H1 (cell line): ENCODE results near the gene HSD17B3. TPM values are rescaled to one million over a fixed set of nuclear protein-coding genes. Genes with fewer than 3 reads are reported as not detected.

Source experiments
- CTCF ChIA-PET: fragments of 300-600 bp; sonication (Branson Sonifier 250); formaldehyde crosslinking; loops from one replicate; lab custom pipeline; 2021; ENCODE audit not compliant: partially characterized antibody; lab: Charles Lee
- POLR2A ChIA-PET: fragments of 300-600 bp; sonication (Branson Sonifier 250); formaldehyde crosslinking; loops from one replicate; lab custom pipeline; 2021; ENCODE audit warnings: inconsistent platforms; ENCODE audit not compliant: partially characterized antibody; lab: Charles Lee
- DNase-seq, 2 experiments: peaks; one replicate each; pipeline versions ENCODE4 v3.0.0 to v3.0.0-alpha.2; 2010 to 2022; ENCODE audit warnings: low spot score in 2 of 2, low read depth in 1 of 2, mixed read lengths in 1 of 2
- FAIRE-seq: peaks from 2 replicates; lab custom pipeline; 2011; peaks lifted over from hg19 to GRCh38; lab: Jason Lieb, UNC
- H2AFZ ChIP-seq: 2 replicates; pipeline ENCODE4 v1.8.1; 2012; ENCODE audit warnings: low read length, inconsistent platforms
- H2AK5ac ChIP-seq: 2 replicates; pipeline ENCODE4 v1.6.1; 2013; ENCODE audit warnings: low read depth, low read length
- H2BK120ac ChIP-seq: replicated peaks from 2 replicates; pipeline ENCODE3; 2013; ENCODE audit warnings: low read depth, low read length, inconsistent platforms
- H2BK12ac ChIP-seq: 2 replicates; pipeline ENCODE4 v1.6.1; 2013; ENCODE audit warnings: low read depth, low read length
- H2BK15ac ChIP-seq: 2 replicates; pipeline ENCODE4 v1.6.1; 2013; ENCODE audit warnings: low read length
- H2BK20ac ChIP-seq: 2 replicates; pipeline ENCODE4 v1.6.1; 2013; ENCODE audit warnings: low read length
- H2BK5ac ChIP-seq: 2 replicates; pipeline ENCODE4 v1.6.1; 2013; ENCODE audit warnings: low read depth, low read length
- H3K14ac ChIP-seq: 2 replicates; pipeline ENCODE4 v1.6.1; 2013; ENCODE audit warnings: inconsistent platforms; ENCODE audit not compliant: insufficient read length
- H3K18ac ChIP-seq: 2 replicates; pipeline ENCODE4 v1.6.1; 2013; ENCODE audit warnings: low read length; ENCODE audit errors: extremely low read depth
- H3K23ac ChIP-seq: 2 replicates; pipeline ENCODE4 v1.6.1; 2013; ENCODE audit warnings: inconsistent platforms; ENCODE audit not compliant: insufficient read length
- H3K23me2 ChIP-seq: 2 replicates; pipeline ENCODE4 v1.6.1; 2013; ENCODE audit warnings: low read depth, low read length
- H3K27ac ChIP-seq: 2 replicates; pipeline ENCODE4 v1.6.1; 2011; ENCODE audit warnings: low read depth, low read length, inconsistent platforms
- H3K27me3 ChIP-seq, 4 experiments: replicated peaks in 1 of 4; 1 replicate in 1 of 4; 2 replicates in 3 of 4; pipeline versions ENCODE4 v1.6.1 to v1.8.1; 2011 to 2013; ENCODE audit warnings: low read length in 3 of 4, mild to moderate bottlenecking in 3 of 4, inconsistent platforms in 2 of 4, mixed read lengths in 2 of 4, moderate library complexity in 1 of 4; ENCODE audit not compliant: control insufficient read depth in 3 of 4, insufficient read depth in 3 of 4; ENCODE audit errors: extremely low read depth in 1 of 4
- H3K36me3 ChIP-seq, 4 experiments: 2 replicates each; pipeline versions ENCODE4 v1.6.1 to v1.8.1; 2011 to 2013; ENCODE audit warnings: mild to moderate bottlenecking in 4 of 4, low read length in 3 of 4, moderate library complexity in 2 of 4, control low read depth in 1 of 4, inconsistent platforms in 1 of 4; ENCODE audit not compliant: insufficient read depth in 4 of 4, control insufficient read depth in 2 of 4
- H3K4ac ChIP-seq: replicated peaks from 2 replicates; pipeline ENCODE3; 2013; ENCODE audit warnings: low read length, low read depth, mixed read lengths, inconsistent platforms; ENCODE audit not compliant: insufficient read length
- H3K4me1 ChIP-seq, 4 experiments: replicated peaks in 1 of 4; 1 replicate in 1 of 4; 2 replicates in 3 of 4; pipeline versions ENCODE4 v1.6.1 to v1.8.1; 2011 to 2013; ENCODE audit warnings: low read length in 3 of 4, inconsistent platforms in 2 of 4, mixed read lengths in 1 of 4; ENCODE audit not compliant: insufficient read depth in 4 of 4, control insufficient read depth in 3 of 4
- H3K4me2 ChIP-seq, 2 experiments: 2 replicates each; pipeline versions ENCODE4 v1.6.1 to v1.8.1; 2011 to 2013; ENCODE audit warnings: low read depth in 2 of 2, low read length in 2 of 2, control low read depth in 1 of 2, inconsistent platforms in 1 of 2, mild to moderate bottlenecking in 1 of 2; ENCODE audit not compliant: insufficient read depth in 1 of 2
- H3K4me3 ChIP-seq, 4 experiments: fragments of 200-600, 300-600 bp in 1 of 4; sonication (generic), shearing (Covaris generic), sonication (Bioruptor Twin) in 1 of 4; 2 replicates each; pipeline versions ENCODE4 v1.5.1 to v1.8.1; 2011 to 2016; ENCODE audit warnings: low read length in 4 of 4, low read depth in 3 of 4, control low read depth in 2 of 4, inconsistent platforms in 2 of 4, mild to moderate bottlenecking in 2 of 4, mixed read lengths in 1 of 4, moderate library complexity in 1 of 4; ENCODE audit not compliant: insufficient read depth in 2 of 4; ENCODE audit errors: extremely low read depth in 1 of 4
- H3K56ac ChIP-seq: replicated peaks from 2 replicates; pipeline ENCODE3; 2013; ENCODE audit warnings: low read depth, mild to moderate bottlenecking, mixed read lengths, low read length, inconsistent platforms; ENCODE audit not compliant: insufficient read length
- H3K79me1 ChIP-seq: 2 replicates; pipeline ENCODE4 v1.6.1; 2013; ENCODE audit warnings: low read depth, low read length, control low read depth
- H3K79me2 ChIP-seq, 2 experiments: 2 replicates each; pipeline versions ENCODE4 v1.6.1 to v1.8.1; 2012 to 2013; ENCODE audit warnings: low read length in 2 of 2, mild to moderate bottlenecking in 2 of 2, inconsistent platforms in 1 of 2; ENCODE audit not compliant: insufficient read depth in 2 of 2, control insufficient read depth in 1 of 2
- H3K9ac ChIP-seq, 4 experiments: replicated peaks in 1 of 4; 1 replicate in 1 of 4; 2 replicates in 3 of 4; pipeline versions ENCODE4 v1.6.1 to v1.8.1; 2011 to 2013; ENCODE audit warnings: low read depth in 3 of 4, low read length in 3 of 4, control low read depth in 2 of 4, mild to moderate bottlenecking in 2 of 4, moderate library complexity in 2 of 4, inconsistent platforms in 1 of 4; ENCODE audit errors: extremely low read depth in 1 of 4
- H3K9me3 ChIP-seq, 2 experiments: 2 replicates each; pipeline versions ENCODE4 v1.6.1 to v1.8.1; 2012 to 2013; ENCODE audit warnings: mild to moderate bottlenecking in 2 of 2, moderate library complexity in 2 of 2, control low read depth in 1 of 2, inconsistent platforms in 1 of 2, low read depth in 1 of 2, low read length in 1 of 2, mixed read lengths in 1 of 2; ENCODE audit not compliant: insufficient read depth in 2 of 2
- H4K20me1 ChIP-seq, 2 experiments: replicated peaks in 1 of 2; 2 replicates each; pipeline versions ENCODE3 to v1.8.1; 2011 to 2013; ENCODE audit warnings: inconsistent platforms in 2 of 2, low read length in 2 of 2, mild to moderate bottlenecking in 1 of 2; ENCODE audit not compliant: insufficient read depth in 2 of 2, control insufficient read depth in 1 of 2
- H4K5ac ChIP-seq: 2 replicates; pipeline ENCODE4 v1.6.1; 2013; ENCODE audit warnings: low read length, low read depth, mixed read lengths, inconsistent platforms; ENCODE audit not compliant: insufficient read length
- H4K8ac ChIP-seq: 2 replicates; pipeline ENCODE4 v1.8.0; 2013; ENCODE audit warnings: mild to moderate bottlenecking, moderate library complexity, low read length, inconsistent platforms; ENCODE audit not compliant: insufficient read depth; ENCODE audit errors: extremely low read depth
- H4K91ac ChIP-seq: replicated peaks from 2 replicates; pipeline ENCODE3; 2013; ENCODE audit warnings: low read length, mixed read lengths, inconsistent platforms; ENCODE audit not compliant: insufficient read length
- ATF3 ChIP-seq: IDR thresholded peaks from 2 replicates; pipeline ENCODE4 v1.6.1; 2011; ENCODE audit warnings: low read depth, mild to moderate bottlenecking, low read length; ENCODE audit not compliant: insufficient read depth
- BCL11A ChIP-seq, 2 experiments: IDR thresholded peaks; one replicate each; pipeline ENCODE4 v1.6.1; 2011; ENCODE audit warnings: low read depth in 2 of 2, low read length in 2 of 2, mild to moderate bottlenecking in 2 of 2
- CBX8 ChIP-seq: fragments of 300-800, 300-1000 bp; sonication (generic); IDR thresholded peaks from 2 replicates; pipeline ENCODE4 v1.7.1; 2016; ENCODE audit warnings: low read depth, low read length, borderline replicate concordance
- GTF2F1 ChIP-seq: IDR thresholded peaks from 2 replicates; pipeline ENCODE4 v1.6.1; 2012; ENCODE audit warnings: low read depth, low read length, improper control_type of control experiment, borderline replicate concordance
- KDM1A ChIP-seq: fragments of 200-600, 300-600 bp; sonication (generic); IDR thresholded peaks from 2 replicates; pipeline ENCODE4 v1.7.1; 2016; ENCODE audit warnings: mild to moderate bottlenecking, low read length, borderline replicate concordance
- KDM5A ChIP-seq: fragments of 200-600 bp; IDR thresholded peaks from 2 replicates; pipeline ENCODE4 v1.7.1; 2012; ENCODE audit warnings: mild to moderate bottlenecking, low read length, inconsistent platforms, mixed read lengths
- MAFK ChIP-seq: IDR thresholded peaks from 2 replicates; pipeline ENCODE4 v1.6.1; 2012; ENCODE audit warnings: low read depth, mild to moderate bottlenecking, improper control_type of control experiment, low read length
- polyA plus RNA-seq, 7 experiments: library from polyadenylated mRNA; depleted of rRNA in 3 of 7; stranded (reverse) in 5 of 7; unstranded in 2 of 7; fragments of >200 nt in 5 of 7; fragments of 200-250 nt in 2 of 7; gene quantifications; 1 replicate in 5 of 7; 2 replicates in 1 of 7; 4 replicates in 1 of 7; pipeline versions ENCODE4 v1.2.1 to v1.2.3, GENCODE V29; 2011 to 2013; ENCODE audit warnings: missing spikeins in 2 of 7, mixed read lengths in 2 of 7
- total RNA-seq: library from RNA; stranded (reverse); fragmentation: NEBNext Ultra II Directional; extraction: Animal tissue kit (Norgen Biotek cat#: 25700); gene quantifications from 2 replicates; pipeline ENCODE4 v1.2.1, GENCODE V29; 2021

The HSD17B3 gene
- total and polyA plus RNA-seq, 2 of the 8 experiments (the other 6 are each of a cell fraction or from before 2014, with no cell fraction given) = not detected

DNA sequence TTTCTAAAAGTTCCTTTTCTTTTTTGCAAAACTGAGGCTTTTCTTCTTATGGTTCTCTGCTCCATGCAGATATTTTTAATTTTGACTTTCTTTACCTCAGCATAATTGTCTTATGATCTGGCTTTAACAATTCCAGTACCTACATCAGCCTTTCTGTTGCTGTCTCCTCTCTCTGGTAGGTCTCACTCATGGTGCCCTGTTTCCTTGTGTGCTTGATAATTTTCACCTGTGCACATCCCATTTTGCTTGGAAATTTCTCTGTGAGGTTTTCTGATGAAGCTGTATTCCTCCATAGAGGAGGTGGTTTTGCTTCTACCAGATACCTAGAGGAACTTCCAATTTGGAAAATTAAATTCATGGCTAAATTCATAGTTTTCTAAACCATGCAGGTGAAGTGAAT lies 2.3 kb upstream of the HSD17B3 start:
- no peak overlapping the region for H4K91ac ChIP-seq
- H4K5ac ChIP-seq = no peak overlapping the region
- FAIRE-seq (no peak), DNase-seq (no peak)
- H4K20me1 ChIP-seq = no peaks in the 10 kb centered on the region
- H3K9me3 ChIP-seq = no peaks in the 10 kb centered on the region
- H3K4me1 ChIP-seq = peaks cover 0 to 4% (median 0%) of the 10 kb centered on the region in 4 experiments; a peak in 2 of 7 replicates
- no peak overlapping the region for H3K18ac ChIP-seq
- no peak overlapping the region; the same call in 1 of the 2 replicates for H4K8ac ChIP-seq
- H3K4me2 ChIP-seq = no peak overlapping the region
- H3K4me3 ChIP-seq = no peak overlapping the region
- H2BK12ac ChIP-seq = no peak overlapping the region
- no peak overlapping the region for H2BK15ac ChIP-seq
- H2BK120ac ChIP-seq = no peak overlapping the region
- H3K79me1 ChIP-seq = no peaks in the 10 kb centered on the region
- no peak overlapping the region for H2BK20ac ChIP-seq
- H3K27ac ChIP-seq = no peak overlapping the region
- no peak overlapping the region for H3K14ac ChIP-seq
- H3K79me2 ChIP-seq = no peaks in the 10 kb centered on the region
- TF ChIP-seq ATF3 = no peak
- no peak for TF ChIP-seq GTF2F1
- no peak for TF ChIP-seq BCL11A (IDR thresholded peaks at IDR 0.05; ENCODE audit: low read depth in 2 of 2, low read length in 2 of 2)
- no peak for TF ChIP-seq KDM1A
- no peak for TF ChIP-seq MAFK
- no peak for TF ChIP-seq CBX8
- no peak for TF ChIP-seq KDM5A
- no peak overlapping the region for H3K4ac ChIP-seq
- no peaks in the 10 kb centered on the region for H3K27me3 ChIP-seq
- no peak overlapping the region for H3K56ac ChIP-seq
- H3K36me3 ChIP-seq = no peaks in the 10 kb centered on the region
- H3K9ac ChIP-seq = no peak overlapping the region
- H2AK5ac ChIP-seq = no peak overlapping the region
- POLR2A ChIA-PET = no interaction called here
- no peak overlapping the region for H3K23ac ChIP-seq
- H2AFZ ChIP-seq = no peak overlapping the region
- CTCF ChIA-PET = interaction anchor here (1.3 to 2.0 kb wide), 5 partner anchors 10 to 172 kb away, joined by 4 to 9 read pairs (median 5); no protein-coding TSS in a partner anchor
- no peaks in the 10 kb centered on the region; the same call in 1 of the 2 replicates for H3K23me2 ChIP-seq
- no peak overlapping the region for H2BK5ac ChIP-seq
